GM18909 (cell line): ENCODE measurements around the gene CEBPE.

ENCODE experiments used
- ATAC-seq: cut with Tn5 transposase; IDR thresholded peaks from one replicate; pipeline ENCODE4 v1.9.1; 2021; ENCODE audit warnings: mild to moderate bottlenecking; ENCODE audit not compliant: unreplicated experiment, poor library complexity

The CEBPE gene

DNA sequence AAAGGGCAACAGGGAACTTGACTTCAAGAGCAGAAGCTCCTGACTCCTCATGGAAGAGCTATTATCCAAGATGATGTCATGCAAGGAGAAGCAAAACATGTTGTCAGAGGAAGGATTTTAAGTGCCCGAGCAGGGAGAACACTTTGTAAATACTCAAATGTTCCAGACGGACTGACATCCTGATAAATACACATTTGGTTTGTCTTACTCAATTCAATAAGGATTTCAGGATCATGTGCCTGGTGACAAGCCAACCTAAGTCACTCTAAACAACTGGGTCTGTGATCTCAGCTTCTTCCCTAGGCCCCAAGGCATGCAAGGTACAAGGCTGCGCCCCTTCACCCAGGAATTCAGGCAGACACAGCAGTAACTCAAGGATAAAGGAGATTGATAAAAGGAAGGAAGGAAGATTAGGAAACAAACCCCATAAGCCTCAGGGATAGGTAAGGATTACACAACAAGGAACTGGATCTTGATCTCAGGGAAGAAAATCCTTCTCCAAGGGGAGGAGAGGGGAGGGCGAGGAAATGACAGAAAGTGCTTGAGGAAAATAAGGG is 26.8 kb upstream of the CEBPE start:
- no peak for ATAC-seq

GRCh38 chr14:23143911-23144310 is 24.9 kb upstream of the CEBPE start:
- no peak for ATAC-seq

DNA sequence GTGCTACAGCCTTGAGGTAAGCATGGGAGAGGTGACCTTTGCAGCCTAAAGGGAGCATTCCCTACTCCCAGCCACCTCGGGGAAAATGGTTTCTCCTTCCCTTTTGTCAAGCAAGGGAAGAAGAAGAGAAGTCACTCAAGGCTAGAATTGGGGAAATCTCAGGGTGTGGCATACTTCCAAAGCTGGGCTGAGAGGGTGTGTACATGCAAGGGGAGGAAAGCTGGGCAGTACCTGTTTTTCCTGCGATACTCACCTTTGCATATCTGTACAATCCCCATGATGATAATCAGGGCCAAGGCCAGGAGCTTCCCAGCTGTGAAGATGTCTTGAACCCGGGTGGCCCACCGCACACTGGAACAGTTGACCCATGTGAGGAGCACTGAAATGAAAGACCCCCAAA is 23.8 kb upstream of the CEBPE start:
- no peak for ATAC-seq

DNA sequence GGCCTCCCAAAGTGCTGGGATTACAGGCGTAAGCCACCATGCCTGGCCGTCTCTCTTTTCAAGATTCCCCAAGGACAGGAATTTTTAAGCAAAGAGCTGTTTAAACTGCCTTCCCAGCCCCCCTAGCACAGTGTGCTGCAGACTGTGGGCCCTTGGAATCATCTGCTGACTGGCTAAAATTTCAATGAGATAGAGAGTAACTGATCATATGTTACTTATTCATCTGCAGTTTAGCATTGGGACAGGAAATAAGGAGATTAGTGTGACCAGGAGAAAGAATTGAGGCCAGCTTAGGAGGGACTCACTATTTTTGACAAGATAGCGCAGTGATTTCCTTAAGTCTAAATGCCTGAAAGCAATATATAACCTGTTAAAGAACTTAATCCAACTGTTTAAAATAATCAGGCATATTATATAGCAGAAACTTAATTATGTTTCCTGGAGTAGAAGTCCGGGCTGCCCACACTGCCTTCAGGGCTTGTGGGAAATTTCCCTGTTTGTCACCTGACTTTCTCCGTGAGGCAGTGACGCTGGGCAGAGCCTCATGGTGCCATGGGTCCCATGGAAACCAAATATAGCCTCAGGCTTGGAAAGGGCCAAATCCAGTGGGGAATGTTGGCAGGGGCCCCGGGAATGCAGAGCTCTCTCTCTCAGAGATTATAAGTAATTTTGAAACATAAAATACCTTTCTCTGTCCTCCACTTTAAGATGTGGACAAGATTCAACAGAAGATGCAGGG is 22.8 kb upstream of the CEBPE start:
- ATAC-seq, result no peak

DNA sequence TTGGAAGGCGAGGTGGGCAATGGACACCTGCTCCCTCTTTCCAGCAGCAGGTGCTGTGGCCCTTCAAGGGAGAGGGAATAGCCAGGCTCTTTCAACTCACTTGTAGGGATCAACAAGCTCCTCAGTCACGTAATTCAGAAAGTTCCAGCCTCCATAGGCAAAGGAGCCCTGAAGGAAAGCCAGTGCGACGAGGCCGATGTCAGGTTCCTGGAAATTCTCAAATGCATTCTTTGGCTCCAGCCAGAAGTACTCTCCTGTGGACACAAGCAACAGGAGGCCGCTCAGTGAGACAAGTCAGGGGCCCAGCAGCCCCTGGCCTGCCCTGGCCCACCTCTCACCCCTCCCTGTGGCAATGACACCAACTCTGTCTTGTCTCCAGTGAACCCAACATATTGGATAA is 21.3 kb upstream of the CEBPE start:
- no peak for ATAC-seq

GRCh38 chr14:23139874-23140273 is 20.8 kb upstream of the CEBPE start:
- no peak for ATAC-seq

DNA sequence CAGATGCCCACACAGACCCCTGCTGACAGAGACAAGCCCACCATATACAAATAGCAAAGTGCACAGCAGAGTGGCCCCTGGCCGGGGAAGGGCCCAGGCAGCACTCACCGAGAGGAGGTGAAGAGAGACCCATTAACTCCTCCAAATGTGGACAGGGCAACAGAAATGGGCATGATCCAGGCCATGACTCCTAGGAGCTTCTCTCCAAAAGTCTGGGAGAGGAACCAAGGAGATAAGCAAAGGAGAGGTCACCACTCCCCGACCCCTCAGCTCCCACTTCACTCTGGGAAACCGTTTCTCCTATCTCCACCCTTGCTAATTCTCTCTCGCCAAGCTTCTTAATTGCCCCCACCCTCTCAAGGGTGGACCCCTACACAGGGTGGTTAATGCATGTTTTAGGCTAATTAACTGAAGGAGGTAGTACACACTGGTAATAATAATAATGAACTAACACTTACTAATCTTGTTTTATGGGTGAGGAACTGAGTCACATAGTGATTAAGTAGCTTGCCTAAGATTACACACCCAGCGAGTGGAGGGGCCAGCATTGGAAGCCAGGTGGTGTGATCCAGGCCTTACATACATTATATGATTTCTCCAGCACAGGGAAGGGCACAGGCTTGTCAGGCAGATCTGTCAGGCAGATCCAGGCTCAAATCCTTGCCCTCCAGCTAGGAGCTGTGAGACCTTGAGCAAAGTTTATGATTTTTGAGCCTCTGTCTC is 18.9 kb upstream of the CEBPE start:
- no peak for ATAC-seq

GRCh38 chr14:23137192-23137812 is 18.2 kb upstream of the CEBPE start:
- no peak for ATAC-seq

DNA sequence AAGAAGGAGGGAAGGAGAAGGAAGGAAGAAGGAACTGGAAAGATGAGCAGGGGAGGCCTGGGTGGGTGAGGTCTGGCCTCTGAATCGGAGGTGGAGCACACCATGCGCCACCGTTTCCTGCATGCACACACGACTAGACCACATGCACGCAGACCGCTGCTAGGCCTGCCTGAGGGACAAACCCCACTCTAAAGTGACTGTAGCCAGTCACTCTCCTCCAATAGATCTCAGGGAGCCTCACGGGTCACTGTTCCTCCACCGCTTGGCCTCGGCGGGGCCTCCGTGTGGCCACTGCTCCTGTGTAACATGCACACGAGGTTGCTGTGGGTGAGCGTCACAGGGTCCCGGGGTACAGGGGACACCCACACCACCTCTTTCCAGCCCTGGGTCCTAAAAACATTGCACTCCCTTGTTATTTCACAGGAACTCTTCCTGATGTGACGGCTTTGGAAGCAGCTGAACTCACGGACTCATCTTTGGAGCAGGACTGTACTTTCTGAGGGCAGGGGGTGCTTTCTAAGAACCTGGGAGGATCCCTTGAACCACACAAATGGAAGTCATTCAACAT is 17.6 kb upstream of the CEBPE start:
- ATAC-seq, result no peak

- no peak for ATAC-seq
These were observed 13.9 kb upstream of the CEBPE start for GRCh38 chr14:23132970-23133369.

GRCh38 chr14:23131482-23131881 is 12.4 kb upstream of the CEBPE start:
- no peak for ATAC-seq

DNA sequence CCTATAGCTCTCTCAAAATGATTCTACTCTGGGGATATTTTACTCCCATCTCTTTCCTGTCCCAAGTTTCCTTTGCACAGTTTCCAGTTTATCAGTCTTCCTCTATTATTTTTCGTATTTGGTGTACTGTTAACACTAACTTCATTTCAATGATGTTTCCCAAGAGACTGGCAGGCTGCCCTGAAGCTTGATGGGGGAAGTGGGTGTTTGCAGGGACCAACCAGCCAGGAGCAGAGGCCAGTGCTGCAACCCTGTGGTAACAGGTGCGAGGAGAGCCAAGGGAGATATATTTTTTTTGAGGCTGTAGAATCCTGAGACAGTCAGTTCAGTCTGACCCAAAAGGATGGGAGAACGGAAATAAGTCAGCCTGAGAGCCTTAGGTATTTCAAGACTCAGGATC is 11.8 kb upstream of the CEBPE start:
- ATAC-seq, result no peak

DNA sequence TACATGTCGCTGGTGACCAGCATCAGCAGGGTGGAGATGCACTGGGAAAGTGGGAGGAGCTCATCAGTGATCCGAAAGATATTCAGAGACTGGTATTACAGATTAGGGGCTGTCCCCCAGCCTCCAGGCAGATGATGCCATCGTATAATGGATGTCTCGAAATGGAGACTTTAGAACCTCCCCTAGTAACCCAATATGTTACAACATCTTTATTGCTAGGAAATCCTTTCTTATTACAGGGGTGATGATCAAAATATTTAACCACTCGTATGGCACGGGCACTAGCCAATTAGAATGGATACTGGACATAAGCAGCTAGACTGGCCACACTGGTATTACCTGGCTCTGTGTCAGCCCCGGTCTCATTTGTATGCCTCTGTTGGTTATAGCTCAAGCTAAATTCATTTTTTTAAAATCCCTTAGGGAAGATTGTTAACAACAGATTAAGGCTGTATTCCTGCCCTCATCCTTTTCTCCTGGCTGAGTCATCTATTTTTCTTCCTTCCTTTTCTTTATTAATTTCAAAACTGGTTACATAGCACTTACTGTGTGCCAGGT is 10.8 kb upstream of the CEBPE start:
- ATAC-seq, result no peak

- ATAC-seq, result no peak
These were observed 10.1 kb upstream of the CEBPE start for GRCh38 chr14:23128969-23129758.

- no peak for ATAC-seq
These were observed 8.8 kb upstream of the CEBPE start for GRCh38 chr14:23127861-23128260.

DNA sequence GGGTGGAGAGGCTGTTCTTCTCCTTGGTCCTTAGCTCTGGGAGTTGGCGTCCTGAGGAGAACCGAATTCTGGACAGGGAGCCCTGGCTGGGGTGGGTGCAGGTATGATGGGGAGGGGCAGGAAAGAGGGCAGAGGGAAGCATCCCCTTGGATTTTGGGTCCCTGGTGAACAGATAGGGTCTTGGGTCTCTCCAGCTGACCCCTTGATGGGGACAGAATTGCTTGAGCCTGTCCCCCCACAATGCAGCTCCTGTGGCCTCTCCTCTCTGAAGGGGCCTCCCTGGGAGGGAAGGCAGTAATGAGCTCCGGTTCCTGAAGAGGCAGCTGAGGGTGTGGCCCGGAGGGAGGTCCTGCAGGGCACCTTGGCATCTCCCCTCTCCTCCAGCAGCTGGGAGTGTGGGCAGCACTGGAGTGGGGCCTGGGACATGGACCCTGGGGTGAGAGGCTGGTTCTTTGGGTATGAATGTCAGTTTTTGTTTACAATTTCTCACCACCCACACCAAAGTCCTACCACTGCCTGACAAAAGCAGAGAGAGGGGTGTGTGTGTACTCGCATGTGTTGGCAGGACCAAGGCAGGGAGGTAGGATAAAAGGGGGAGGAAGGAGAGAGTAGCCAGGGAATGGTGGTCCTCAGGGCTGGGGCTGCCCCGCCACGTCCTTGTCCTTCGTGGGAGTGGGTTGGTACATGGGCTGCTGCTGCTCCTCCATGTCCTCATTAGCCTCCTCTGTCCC is 7.7 kb upstream of the CEBPE start:
- no peak for ATAC-seq

- no peak for ATAC-seq
These were observed 7.0 kb upstream of the CEBPE start for GRCh38 chr14:23125933-23126524.

DNA sequence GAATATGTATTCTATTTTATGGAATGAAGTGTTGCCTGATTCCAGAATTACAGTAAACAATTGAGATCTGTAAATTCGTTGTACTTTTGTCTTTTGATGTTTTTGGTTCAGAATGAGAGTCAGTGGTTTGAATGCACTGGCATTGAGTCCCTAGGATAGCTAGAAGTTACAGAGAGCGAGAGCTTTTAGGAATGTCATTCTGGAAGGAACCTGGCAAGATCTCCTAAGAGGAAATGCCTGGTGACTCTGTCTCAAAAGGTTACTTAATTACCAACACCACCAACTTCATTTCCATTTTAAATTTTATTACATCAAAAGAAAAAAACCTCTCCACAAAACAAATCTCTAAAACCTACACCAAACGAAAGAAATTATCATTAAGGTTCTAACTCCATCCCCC is 6.0 kb upstream of the CEBPE start:
- ATAC-seq, result no peak
